Measurements from ENCODE around the gene PCMTD2. TPM values are rescaled to one million over a fixed set of nuclear protein-coding genes. Genes with fewer than 3 reads are reported as not detected.
A peak's percentile ranks its signal among the peaks of the same experiment; 100 is the strongest.

PCMTD2 gene
- total and polyA plus RNA-seq, 2 of the 13 experiments (the other 11 are each of a cell fraction or from before 2014, with no cell fraction given), result 47.0 to 76.9 TPM

DNA sequence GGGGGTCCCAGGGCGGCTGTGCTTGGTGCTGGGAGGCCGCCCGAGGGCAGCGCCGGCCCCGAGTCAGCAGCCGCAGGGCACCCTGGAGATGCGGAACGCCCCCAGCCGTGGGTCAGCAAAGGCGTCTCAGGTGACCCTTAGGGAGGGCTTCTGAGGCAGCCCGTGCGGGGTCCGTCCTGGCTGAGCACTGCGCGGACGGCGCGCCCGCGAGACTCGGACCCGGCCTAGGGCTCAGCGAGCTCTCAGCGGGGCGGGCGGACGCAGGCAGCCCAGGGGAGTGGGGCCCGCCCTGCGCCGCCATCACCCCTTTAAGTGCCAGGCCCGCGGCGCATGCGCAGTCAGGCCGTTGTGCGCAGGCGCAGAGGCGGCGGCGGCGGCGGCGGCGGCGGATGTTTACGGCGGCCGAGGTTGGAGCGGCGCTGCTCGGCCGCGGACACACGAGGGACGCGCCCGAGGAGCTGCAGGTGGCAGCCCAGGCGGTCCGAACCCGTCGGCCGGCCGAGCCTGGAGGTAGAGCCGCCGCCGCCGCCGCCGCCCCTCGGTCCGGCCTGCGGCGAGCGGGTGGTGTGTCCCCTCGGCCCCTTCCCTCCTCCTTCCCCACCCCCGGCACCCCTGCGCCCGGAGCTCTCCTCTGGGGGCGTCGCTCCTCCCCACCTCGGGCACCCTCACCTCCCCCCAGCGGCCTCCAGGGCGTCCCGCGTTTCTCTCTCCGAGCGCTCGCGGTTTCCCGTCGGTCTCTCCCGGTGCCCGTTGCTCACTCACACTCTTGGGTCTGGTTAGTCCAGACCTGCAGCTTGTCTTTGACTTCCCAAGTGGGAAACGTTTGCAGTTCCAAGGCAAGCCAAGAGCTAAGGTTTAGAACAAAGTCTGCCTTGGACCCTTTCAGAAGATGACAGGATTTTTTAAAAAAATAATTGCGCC is at the start of gene PCMTD2 (continued):
- TF ChIP-seq SNRNP70 (IDR thresholded peaks at IDR 0.05; ENCODE audit: low read depth, low read length), result no peak
- TF ChIP-seq CHD2 (IDR thresholded peaks at IDR 0.05; ENCODE audit: low read depth, low read length), result peak; percentile 71; the same call in 1 of the 2 replicates
- no peak for TF ChIP-seq SP5 (CRISPR knock-in tag; IDR thresholded peaks at IDR 0.05; ENCODE audit: borderline replicate concordance, low read depth)
- TF ChIP-seq SRSF1 (optimal IDR thresholded peaks at IDR 0.05; ENCODE audit: low read depth, low read length), result peak; percentile 87
- no peak for TF ChIP-seq ZSCAN22 (CRISPR knock-in tag; IDR thresholded peaks at IDR 0.05)
- TF ChIP-seq KMT2B (CRISPR knock-in tag; IDR thresholded peaks at IDR 0.05), result no peak; the same call in 1 of the 2 replicates
- TF ChIP-seq DNMT3B (CRISPR knock-in tag; conservative IDR thresholded peaks at IDR 0.05), result peak; percentile 22; the same call in 1 of the 2 replicates
- no peak for TF ChIP-seq ZBTB40 (IDR thresholded peaks at IDR 0.05)
- peak; percentile 90 for TF ChIP-seq ZBTB40 (CRISPR knock-in tag; IDR thresholded peaks at IDR 0.05)
- TF ChIP-seq NFYC (CRISPR knock-in tag; IDR thresholded peaks at IDR 0.05), result no peak; the same call in 1 of the 2 replicates
- TF ChIP-seq HES4 (CRISPR knock-in tag; IDR thresholded peaks at IDR 0.05; ENCODE audit: borderline replicate concordance), result peak; percentile 98
- TF ChIP-seq ZNF569 (CRISPR knock-in tag; IDR thresholded peaks at IDR 0.05; ENCODE audit: borderline replicate concordance), result no peak
- no peak for TF ChIP-seq ZNF557 (CRISPR knock-in tag; IDR thresholded peaks at IDR 0.05)
- peak; percentile 75 for TF ChIP-seq MED8 (CRISPR knock-in tag; IDR thresholded peaks at IDR 0.05; ENCODE audit: insufficient replicate concordance)
- 0 out of 2 replicates have a peak, but pooled peaks have one; percentile 38 for TF ChIP-seq ZNF121 (CRISPR knock-in tag; IDR thresholded peaks at IDR 0.05)
- TF ChIP-seq, protein P1, sequence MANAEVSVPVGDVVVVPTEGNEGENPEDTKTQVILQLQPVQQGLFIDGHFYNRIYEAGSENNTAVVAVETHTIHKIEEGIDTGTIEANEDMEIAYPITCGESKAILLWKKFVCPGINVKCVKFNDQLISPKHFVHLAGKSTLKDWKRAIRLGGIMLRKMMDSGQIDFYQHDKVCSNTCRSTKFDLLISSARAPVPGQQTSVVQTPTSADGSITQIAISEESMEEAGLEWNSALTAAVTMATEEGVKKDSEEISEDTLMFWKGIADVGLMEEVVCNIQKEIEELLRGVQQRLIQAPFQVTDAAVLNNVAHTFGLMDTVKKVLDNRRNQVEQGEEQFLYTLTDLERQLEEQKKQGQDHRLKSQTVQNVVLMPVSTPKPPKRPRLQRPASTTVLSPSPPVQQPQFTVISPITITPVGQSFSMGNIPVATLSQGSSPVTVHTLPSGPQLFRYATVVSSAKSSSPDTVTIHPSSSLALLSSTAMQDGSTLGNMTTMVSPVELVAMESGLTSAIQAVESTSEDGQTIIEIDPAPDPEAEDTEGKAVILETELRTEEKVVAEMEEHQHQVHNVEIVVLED (CRISPR knock-in tag; IDR thresholded peaks at IDR 0.05; ENCODE audit: borderline replicate concordance), result peak; percentile 67
- peak; percentile 78 for TF ChIP-seq RAD21 (CRISPR knock-in tag; IDR thresholded peaks at IDR 0.05)
- TF ChIP-seq GLI4 (CRISPR knock-in tag; IDR thresholded peaks at IDR 0.05; ENCODE audit: borderline replicate concordance), result no peak; the same call in 1 of the 2 replicates
